Prostate gland (tissue), 2 donors: ENCODE results near the gene ARPIN.

Experiments
- POLR2A ChIP-seq: fragments of 450-650 bp; IDR thresholded peaks from one replicate; pipeline ENCODE4 v1.6.1; 2016; ENCODE audit warnings: antibody characterized with exemption, mild to moderate bottlenecking
- POLR2AphosphoS5 ChIP-seq: sonication (generic); formaldehyde crosslinking; IDR thresholded peaks from one replicate; pipeline ENCODE4 v1.6.1; 2017; ENCODE audit warnings: antibody characterized with exemption
- TF ChIP-seq, protein P1 (sequence below), 4 experiments: fragments of 200-600 bp in 2 of 4; fragments of 450-650 bp in 2 of 4; sonication (generic) in 2 of 4; IDR thresholded peaks; 1 replicate in 3 of 4; 2 replicates in 1 of 4; pipeline ENCODE4 v1.5.1; 2016 to 2019; ENCODE audit warnings: antibody characterized with exemption in 4 of 4, mild to moderate bottlenecking in 2 of 4, moderate library complexity in 2 of 4

DNA sequence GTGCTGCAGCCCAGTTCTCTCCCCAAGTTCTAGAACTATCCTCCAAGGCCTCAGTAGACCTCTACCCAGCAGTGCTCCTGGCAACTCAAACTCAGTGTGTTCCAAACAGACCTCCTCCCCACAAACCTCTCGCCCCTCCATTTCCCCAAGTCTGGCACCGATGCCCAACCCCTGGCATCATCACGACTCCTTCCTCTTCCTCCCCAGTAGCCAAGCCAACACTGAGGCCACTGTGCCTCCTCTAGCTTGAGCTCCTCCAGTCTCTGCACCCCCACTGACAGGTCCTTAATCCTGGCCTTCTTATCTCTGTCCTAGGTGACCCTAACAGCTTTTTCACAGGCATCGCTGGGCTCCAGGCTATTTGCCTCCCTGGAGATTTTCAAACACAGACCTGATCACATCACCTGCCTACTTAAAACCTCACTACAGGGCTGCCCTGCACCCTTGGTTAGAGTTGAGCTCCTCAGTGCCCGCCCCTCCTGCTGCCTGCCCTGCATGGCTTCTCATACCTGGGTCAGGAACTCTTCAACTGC, 6.8 kb downstream of the ARPIN start:
- TF ChIP-seq, protein P1, sequence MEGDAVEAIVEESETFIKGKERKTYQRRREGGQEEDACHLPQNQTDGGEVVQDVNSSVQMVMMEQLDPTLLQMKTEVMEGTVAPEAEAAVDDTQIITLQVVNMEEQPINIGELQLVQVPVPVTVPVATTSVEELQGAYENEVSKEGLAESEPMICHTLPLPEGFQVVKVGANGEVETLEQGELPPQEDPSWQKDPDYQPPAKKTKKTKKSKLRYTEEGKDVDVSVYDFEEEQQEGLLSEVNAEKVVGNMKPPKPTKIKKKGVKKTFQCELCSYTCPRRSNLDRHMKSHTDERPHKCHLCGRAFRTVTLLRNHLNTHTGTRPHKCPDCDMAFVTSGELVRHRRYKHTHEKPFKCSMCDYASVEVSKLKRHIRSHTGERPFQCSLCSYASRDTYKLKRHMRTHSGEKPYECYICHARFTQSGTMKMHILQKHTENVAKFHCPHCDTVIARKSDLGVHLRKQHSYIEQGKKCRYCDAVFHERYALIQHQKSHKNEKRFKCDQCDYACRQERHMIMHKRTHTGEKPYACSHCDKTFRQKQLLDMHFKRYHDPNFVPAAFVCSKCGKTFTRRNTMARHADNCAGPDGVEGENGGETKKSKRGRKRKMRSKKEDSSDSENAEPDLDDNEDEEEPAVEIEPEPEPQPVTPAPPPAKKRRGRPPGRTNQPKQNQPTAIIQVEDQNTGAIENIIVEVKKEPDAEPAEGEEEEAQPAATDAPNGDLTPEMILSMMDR (IDR thresholded peaks at IDR 0.05), result no peak
- no peak for TF ChIP-seq POLR2AphosphoS5
- TF ChIP-seq POLR2A, result no peak
